ENCODE results near the gene LRRC61.

- TF ChIP-seq POLR2A (IDR thresholded peaks at IDR 0.05; ENCODE audit: low read length) = no peak
- TF ChIP-seq GATA1 (IDR thresholded peaks at IDR 0.05; ENCODE audit: low read depth, low read length) = no peak
Observed at GRCh38 chr7:150371996-150372270, 48.8 kb downstream of the LRRC61 start.
